ENCODE results near the gene KYNU. TPM values are rescaled to one million over a fixed set of nuclear protein-coding genes. Genes with fewer than 3 reads are reported as not detected.
"Not testable (repeated sequence)": the region's sequence is repeated elsewhere in the genome, so short reads cannot be mapped to it uniquely, and the experiment has no call there.

The KYNU gene
- total RNA-seq, 1 donor from 2014 or later, result 34.5 TPM

- TF ChIP-seq, protein P1, sequence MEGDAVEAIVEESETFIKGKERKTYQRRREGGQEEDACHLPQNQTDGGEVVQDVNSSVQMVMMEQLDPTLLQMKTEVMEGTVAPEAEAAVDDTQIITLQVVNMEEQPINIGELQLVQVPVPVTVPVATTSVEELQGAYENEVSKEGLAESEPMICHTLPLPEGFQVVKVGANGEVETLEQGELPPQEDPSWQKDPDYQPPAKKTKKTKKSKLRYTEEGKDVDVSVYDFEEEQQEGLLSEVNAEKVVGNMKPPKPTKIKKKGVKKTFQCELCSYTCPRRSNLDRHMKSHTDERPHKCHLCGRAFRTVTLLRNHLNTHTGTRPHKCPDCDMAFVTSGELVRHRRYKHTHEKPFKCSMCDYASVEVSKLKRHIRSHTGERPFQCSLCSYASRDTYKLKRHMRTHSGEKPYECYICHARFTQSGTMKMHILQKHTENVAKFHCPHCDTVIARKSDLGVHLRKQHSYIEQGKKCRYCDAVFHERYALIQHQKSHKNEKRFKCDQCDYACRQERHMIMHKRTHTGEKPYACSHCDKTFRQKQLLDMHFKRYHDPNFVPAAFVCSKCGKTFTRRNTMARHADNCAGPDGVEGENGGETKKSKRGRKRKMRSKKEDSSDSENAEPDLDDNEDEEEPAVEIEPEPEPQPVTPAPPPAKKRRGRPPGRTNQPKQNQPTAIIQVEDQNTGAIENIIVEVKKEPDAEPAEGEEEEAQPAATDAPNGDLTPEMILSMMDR (IDR thresholded peaks at IDR 0.05), result no peak
- Histone ChIP-seq H3K4me1 (no peaks in the 10 kb centered on the region), H3K9me3 (no peaks in the 10 kb centered on the region), H3K4me3 (no peak overlapping the region), H3K27me3 (peaks cover 4% of the 10 kb centered on the region), H3K27ac (no peak overlapping the region), H3K36me3 (no peaks in the 10 kb centered on the region)
- intact Hi-C loops (cut with DNase I), result no loop called here
- DNase-seq, result no peak
- ATAC-seq, result peak; percentile 76
Measured at GRCh38 chr2:143030127-143030526, 152.7 kb downstream of the KYNU start.

- intact Hi-C loops (cut with DNase I), result no loop called here
- Histone ChIP-seq H3K9me3 (no peaks in the 10 kb centered on the region), H3K4me1 (no peaks in the 10 kb centered on the region), H3K27ac (no peak overlapping the region), H3K27me3 (no peaks in the 10 kb centered on the region), H3K4me3 (no peak overlapping the region), H3K36me3 (no peaks in the 10 kb centered on the region)
- DNase-seq, result no peak
- ATAC-seq, result peak; percentile 99
- TF ChIP-seq, protein P1 (IDR thresholded peaks at IDR 0.05), result peak; percentile 98
Measured at GRCh38 chr2:143034292-143035074, 157.0 kb downstream of the KYNU start.

- intact Hi-C loops (cut with DNase I), result no loop called here
- no peaks in the 10 kb centered on the region for H3K36me3 ChIP-seq
Measured at GRCh38 chr2:143051465-143051864, 174.0 kb downstream of the KYNU start.

GRCh38 chr2:143053437-143053836, 176.0 kb downstream of the KYNU start:
- H3K27me3 ChIP-seq; H3K36me3 ChIP-seq; H3K4me1 ChIP-seq; DNase-seq; intact Hi-C loops (cut with DNase I); ATAC-seq; H3K9me3 ChIP-seq; H3K4me3 ChIP-seq; H3K27ac ChIP-seq: not testable (repeated sequence)

More at GRCh38 chr2:143051465-143051864, 174.0 kb downstream of the KYNU start:
- Histone ChIP-seq H3K4me1 (no peaks in the 10 kb centered on the region), H3K4me3 (no peak overlapping the region), H3K9me3 (no peaks in the 10 kb centered on the region), H3K27ac (no peak overlapping the region), H3K27me3 (no peaks in the 10 kb centered on the region)
- TF ChIP-seq, protein P1 (IDR thresholded peaks at IDR 0.05), result no peak
- DNase-seq (no peak), ATAC-seq (no peak)

GRCh38 chr2:143056550-143056949, 179.1 kb downstream of the KYNU start:
- H3K27ac ChIP-seq, result no peak overlapping the region
- H3K27me3 ChIP-seq, result no peaks in the 10 kb centered on the region
- no peak for DNase-seq
- no peaks in the 10 kb centered on the region for H3K4me1 ChIP-seq
- TF ChIP-seq, protein P1 (IDR thresholded peaks at IDR 0.05), result no peak
- ATAC-seq, result no peak
- H3K9me3 ChIP-seq, result no peaks in the 10 kb centered on the region
- H3K36me3 ChIP-seq, result no peaks in the 10 kb centered on the region
- intact Hi-C loops (cut with DNase I), result no loop called here
- no peak overlapping the region for H3K4me3 ChIP-seq

- Histone ChIP-seq H3K27ac (no peak overlapping the region), H3K9me3 (no peaks in the 10 kb centered on the region), H3K27me3 (no peaks in the 10 kb centered on the region), H3K36me3 (no peaks in the 10 kb centered on the region), H3K4me1 (no peaks in the 10 kb centered on the region), H3K4me3 (no peak overlapping the region)
- TF ChIP-seq, protein P1 (IDR thresholded peaks at IDR 0.05), result no peak
- intact Hi-C loops (cut with DNase I), result no loop called here
- ATAC-seq (no peak), DNase-seq (no peak)
Measured at GRCh38 chr2:143058851-143059250, 181.4 kb downstream of the KYNU start.
